ENCODE measurements around the gene CDRT4. TPM values are rescaled to one million over a fixed set of nuclear protein-coding genes. Genes with fewer than 3 reads are reported as not detected.

CDRT4 gene
- total RNA-seq, 2 experiments from 2014 or later = 9.6 to 10.6 TPM

- H3K27me3 Mint-ChIP-seq = no peaks in the 10 kb centered on the region
- H3K9me3 Mint-ChIP-seq = no peaks in the 10 kb centered on the region
- no peak overlapping the region for H3K4me3 Mint-ChIP-seq
- POLR2A ChIA-PET = no interaction called here
- H3K27ac Mint-ChIP-seq = no peak overlapping the region
- peaks cover 6% of the 10 kb centered on the region for H3K4me1 Mint-ChIP-seq
- peaks cover 7% of the 10 kb centered on the region for H3K36me3 Mint-ChIP-seq
- ATAC-seq (ENCODE audit: low read depth) (no peak), DNase-seq (no peak)
Measured at GRCh38 chr17:15482476-15482875, 15.1 kb upstream of the CDRT4 start.

DNA sequence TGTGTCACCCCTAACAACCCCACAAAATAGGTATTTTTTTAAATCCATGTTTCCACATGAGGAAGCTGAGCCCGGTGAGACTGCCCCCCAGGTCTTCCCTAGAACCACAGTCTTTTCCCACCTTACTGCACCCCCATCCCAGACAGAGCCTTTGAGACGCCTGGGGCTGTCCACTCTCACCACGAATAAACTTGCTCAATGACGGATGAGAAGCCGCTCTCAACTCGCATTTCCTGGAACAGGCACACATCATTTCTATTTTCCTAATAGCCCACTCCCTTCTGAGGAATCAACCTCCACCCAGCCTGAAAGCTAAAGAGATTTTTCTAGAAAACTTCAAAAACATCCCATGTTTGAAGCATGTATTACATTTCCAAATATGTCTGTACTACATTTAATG is 14.1 kb upstream of the CDRT4 start:
- H3K27ac Mint-ChIP-seq = no peak overlapping the region
- peaks cover 6% of the 10 kb centered on the region for H3K36me3 Mint-ChIP-seq
- POLR2A ChIA-PET = no interaction called here
- no peak overlapping the region for H3K4me3 Mint-ChIP-seq
- ATAC-seq (ENCODE audit: low read depth) (no peak), DNase-seq (no peak)
- peaks cover 6% of the 10 kb centered on the region for H3K4me1 Mint-ChIP-seq
- no peaks in the 10 kb centered on the region for H3K27me3 Mint-ChIP-seq
- H3K9me3 Mint-ChIP-seq = no peaks in the 10 kb centered on the region

DNA sequence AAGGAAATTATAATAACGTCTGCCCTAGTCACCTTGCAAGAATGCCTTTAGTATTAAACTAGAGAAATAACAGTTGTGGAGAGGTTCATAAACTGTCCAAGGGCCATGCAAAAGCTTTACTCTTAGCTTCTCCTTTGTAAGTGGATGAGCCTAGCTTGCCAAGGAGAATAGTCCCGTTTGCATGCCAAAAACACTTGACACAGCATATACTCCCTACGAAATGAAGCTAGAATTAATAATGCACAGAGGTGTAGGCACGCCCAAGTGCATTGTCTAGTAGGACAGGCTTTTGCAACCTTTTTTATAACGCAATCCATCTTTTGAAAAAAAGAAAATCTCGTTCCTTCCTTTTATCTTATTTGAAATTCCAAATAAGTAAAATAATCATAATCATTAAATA is 12.8 kb upstream of the CDRT4 start:
- DNase-seq (no peak), ATAC-seq (ENCODE audit: low read depth) (no peak)
- H3K27me3 Mint-ChIP-seq = no peaks in the 10 kb centered on the region
- H3K9me3 Mint-ChIP-seq = no peaks in the 10 kb centered on the region
- H3K36me3 Mint-ChIP-seq = peaks cover 9% of the 10 kb centered on the region
- no peak overlapping the region for H3K4me3 Mint-ChIP-seq
- no peak overlapping the region for H3K27ac Mint-ChIP-seq
- H3K4me1 Mint-ChIP-seq = peaks cover 6% of the 10 kb centered on the region
- POLR2A ChIA-PET = no interaction called here

- no peaks in the 10 kb centered on the region for H3K9me3 Mint-ChIP-seq
- H3K4me3 Mint-ChIP-seq = no peak overlapping the region
- H3K36me3 Mint-ChIP-seq = peaks cover 11% of the 10 kb centered on the region
- H3K27ac Mint-ChIP-seq = no peak overlapping the region
- peaks cover 6% of the 10 kb centered on the region for H3K4me1 Mint-ChIP-seq
- POLR2A ChIA-PET = no interaction called here
- ATAC-seq (ENCODE audit: low read depth) = no peak
- no peaks in the 10 kb centered on the region for H3K27me3 Mint-ChIP-seq
- DNase-seq = no peak
Measured at GRCh38 chr17:15479703-15480102, 12.3 kb upstream of the CDRT4 start.

DNA sequence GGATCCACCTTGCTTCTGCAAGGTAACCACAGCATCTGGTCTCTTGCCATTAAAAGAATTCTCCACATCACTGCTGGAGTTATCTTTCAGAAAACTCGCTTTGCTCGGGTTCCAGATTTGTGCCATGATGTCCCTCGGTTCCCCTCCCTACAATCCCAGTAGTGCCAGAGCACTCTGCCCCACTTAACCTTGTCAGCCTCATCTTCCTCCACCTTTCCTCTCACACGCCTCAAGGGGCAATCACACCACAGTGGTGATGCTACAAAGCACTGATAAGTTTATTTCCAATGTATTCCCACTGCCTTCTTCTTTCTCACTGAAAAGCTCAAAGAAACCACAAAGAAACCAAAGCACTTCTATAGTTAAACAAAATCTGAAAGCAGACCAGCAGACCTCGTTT is 11.4 kb upstream of the CDRT4 start:
- Mint-ChIP-seq H3K4me3 (no peak overlapping the region), H3K27me3 (no peaks in the 10 kb centered on the region), H3K4me1 (peaks cover 6% of the 10 kb centered on the region), H3K27ac (no peak overlapping the region), H3K36me3 (peaks cover 15% of the 10 kb centered on the region), H3K9me3 (no peaks in the 10 kb centered on the region)
- POLR2A ChIA-PET = no interaction called here
- ATAC-seq (ENCODE audit: low read depth) (no peak), DNase-seq (no peak)

- POLR2A ChIA-PET = no interaction called here
- Mint-ChIP-seq H3K27me3 (no peaks in the 10 kb centered on the region), H3K4me3 (no peak overlapping the region), H3K36me3 (peaks cover 13% of the 10 kb centered on the region), H3K9me3 (no peaks in the 10 kb centered on the region), H3K27ac (no peak overlapping the region), H3K4me1 (peaks cover 6% of the 10 kb centered on the region)
- no peak for ATAC-seq (ENCODE audit: low read depth)
- no peak for DNase-seq
Measured at GRCh38 chr17:15475631-15476354, 8.4 kb upstream of the CDRT4 start.

GRCh38 chr17:15472891-15473290 is 5.5 kb upstream of the CDRT4 start:
- Mint-ChIP-seq H3K4me1 (no peaks in the 10 kb centered on the region), H3K4me3 (no peak overlapping the region), H3K36me3 (peaks cover 10% of the 10 kb centered on the region), H3K27me3 (no peaks in the 10 kb centered on the region), H3K27ac (no peak overlapping the region), H3K9me3 (no peaks in the 10 kb centered on the region)
- POLR2A ChIA-PET = no interaction called here
- no peak for ATAC-seq (ENCODE audit: low read depth)
- no peak for DNase-seq

DNA sequence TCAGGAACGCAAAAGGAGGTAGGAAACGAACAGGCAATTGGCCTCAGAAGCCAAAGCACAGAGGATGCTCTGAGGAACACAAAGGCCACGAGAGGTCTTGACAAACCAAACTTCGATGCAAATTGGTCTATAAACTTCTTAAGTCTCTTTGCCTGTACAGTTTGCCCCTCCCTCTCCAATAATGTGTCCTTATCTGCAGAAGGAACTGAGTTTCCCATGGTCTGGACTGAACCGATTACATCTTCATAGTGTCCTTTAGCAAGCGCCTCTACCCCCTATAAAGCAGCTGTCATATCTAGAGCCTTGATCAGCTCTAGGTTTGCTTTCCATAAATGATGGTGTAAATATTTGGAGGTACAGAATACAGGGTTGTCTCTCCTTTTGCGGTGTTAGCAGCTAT is 3.1 kb upstream of the CDRT4 start:
- no peak overlapping the region for H3K27ac Mint-ChIP-seq
- peaks cover 8% of the 10 kb centered on the region for H3K36me3 Mint-ChIP-seq
- POLR2A ChIA-PET = no interaction called here
- DNase-seq (no peak), ATAC-seq (ENCODE audit: low read depth) (no peak)
- H3K27me3 Mint-ChIP-seq = no peaks in the 10 kb centered on the region
- H3K4me1 Mint-ChIP-seq = no peaks in the 10 kb centered on the region
- no peak overlapping the region for H3K4me3 Mint-ChIP-seq
- no peaks in the 10 kb centered on the region for H3K9me3 Mint-ChIP-seq

GRCh38 chr17:15469260-15469659 is 1.8 kb upstream of the CDRT4 start:
- DNase-seq (no peak), ATAC-seq (ENCODE audit: low read depth) (no peak)
- no peaks in the 10 kb centered on the region for H3K27me3 Mint-ChIP-seq
- H3K4me1 Mint-ChIP-seq = no peaks in the 10 kb centered on the region
- H3K4me3 Mint-ChIP-seq = no peak overlapping the region
- H3K27ac Mint-ChIP-seq = no peak overlapping the region
- H3K36me3 Mint-ChIP-seq = peaks cover 3% of the 10 kb centered on the region
- no peaks in the 10 kb centered on the region for H3K9me3 Mint-ChIP-seq
- POLR2A ChIA-PET = no interaction called here

- POLR2A ChIA-PET = no interaction called here
- Mint-ChIP-seq H3K4me3 (no peak overlapping the region), H3K4me1 (no peaks in the 10 kb centered on the region), H3K27ac (peak overlapping the region; percentile 8), H3K27me3 (no peaks in the 10 kb centered on the region), H3K36me3 (peaks cover under 1% of the 10 kb centered on the region), H3K9me3 (no peaks in the 10 kb centered on the region)
- no peak for ATAC-seq (ENCODE audit: low read depth)
- DNase-seq = no peak
Measured at GRCh38 chr17:15468126-15468525, 705 bp upstream of the CDRT4 start.

GRCh38 chr17:15466131-15466530 is 1.3 kb downstream of the CDRT4 start:
- H3K27ac Mint-ChIP-seq = no peak overlapping the region
- H3K36me3 Mint-ChIP-seq = peaks cover 4% of the 10 kb centered on the region
- no peaks in the 10 kb centered on the region for H3K9me3 Mint-ChIP-seq
- H3K27me3 Mint-ChIP-seq = no peaks in the 10 kb centered on the region
- H3K4me3 Mint-ChIP-seq = no peak overlapping the region
- ATAC-seq (ENCODE audit: low read depth) (no peak), DNase-seq (no peak)
- POLR2A ChIA-PET = no interaction called here
- no peaks in the 10 kb centered on the region for H3K4me1 Mint-ChIP-seq

- ATAC-seq (ENCODE audit: low read depth) (no peak), DNase-seq (no peak)
- Mint-ChIP-seq H3K36me3 (peaks cover 4% of the 10 kb centered on the region), H3K4me3 (no peak overlapping the region), H3K27ac (no peak overlapping the region), H3K9me3 (no peaks in the 10 kb centered on the region), H3K27me3 (no peaks in the 10 kb centered on the region), H3K4me1 (no peaks in the 10 kb centered on the region)
- POLR2A ChIA-PET = no interaction called here
Measured at GRCh38 chr17:15465045-15465701, 2.2 kb downstream of the CDRT4 start.

GRCh38 chr17:15464231-15464985 is 3.0 kb downstream of the CDRT4 start:
- Mint-ChIP-seq H3K36me3 (peaks cover 8% of the 10 kb centered on the region), H3K9me3 (no peaks in the 10 kb centered on the region), H3K27ac (no peak overlapping the region), H3K4me1 (no peaks in the 10 kb centered on the region), H3K27me3 (no peaks in the 10 kb centered on the region), H3K4me3 (no peak overlapping the region)
- DNase-seq (no peak), ATAC-seq (ENCODE audit: low read depth) (no peak)
- POLR2A ChIA-PET = interaction anchor here (0.6 kb wide), 1 partner anchor 1163 kb away, joined by 3 read pairs; the partner anchor contains the start of gene HS3ST3B1

Measured in activated naive CD8-positive, alpha-beta T cell treated with anti-CD3 and anti-CD28 coated beads, Interleukin-2, amount 10 ng/mL, durations not matched to agents 7 days and 5 days (primary cell).